C1 segment of cervical spinal cord (tissue), 14 donors: ENCODE measurements around the gene CPXM1.

Source experiments
- DNase-seq, 14 donors: peaks; one replicate each; lab custom pipeline; 2025; lab: John Stamatoyannopoulos, UW

Gene CPXM1

DNA sequence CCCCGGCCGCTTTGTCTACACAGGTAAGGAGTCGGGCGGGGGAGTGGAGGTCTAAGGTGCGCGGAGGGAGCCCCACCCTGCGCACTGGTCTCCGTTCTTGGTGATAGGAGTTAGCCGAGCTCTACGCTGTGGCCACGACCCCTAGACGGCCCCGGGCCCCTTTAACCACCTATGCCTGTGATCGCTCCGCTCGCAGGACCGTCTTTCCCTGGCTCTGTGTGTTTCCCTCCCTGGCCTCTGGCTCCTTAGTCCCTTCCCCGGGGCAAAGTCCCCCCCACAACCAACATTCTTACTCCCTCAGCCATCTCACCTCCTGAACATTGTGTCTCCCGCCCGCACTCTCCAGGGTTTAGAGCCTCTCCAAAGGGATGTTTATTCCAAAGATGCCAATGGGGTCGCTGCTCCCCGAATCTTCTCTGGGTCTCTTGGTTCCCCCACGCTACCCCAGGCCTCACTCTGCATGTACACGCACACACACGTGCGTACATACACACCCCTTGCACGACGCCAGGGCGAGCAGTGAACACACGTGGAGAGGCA lies 50.4 kb downstream of the CPXM1 start:
- no peak for DNase-seq

DNA sequence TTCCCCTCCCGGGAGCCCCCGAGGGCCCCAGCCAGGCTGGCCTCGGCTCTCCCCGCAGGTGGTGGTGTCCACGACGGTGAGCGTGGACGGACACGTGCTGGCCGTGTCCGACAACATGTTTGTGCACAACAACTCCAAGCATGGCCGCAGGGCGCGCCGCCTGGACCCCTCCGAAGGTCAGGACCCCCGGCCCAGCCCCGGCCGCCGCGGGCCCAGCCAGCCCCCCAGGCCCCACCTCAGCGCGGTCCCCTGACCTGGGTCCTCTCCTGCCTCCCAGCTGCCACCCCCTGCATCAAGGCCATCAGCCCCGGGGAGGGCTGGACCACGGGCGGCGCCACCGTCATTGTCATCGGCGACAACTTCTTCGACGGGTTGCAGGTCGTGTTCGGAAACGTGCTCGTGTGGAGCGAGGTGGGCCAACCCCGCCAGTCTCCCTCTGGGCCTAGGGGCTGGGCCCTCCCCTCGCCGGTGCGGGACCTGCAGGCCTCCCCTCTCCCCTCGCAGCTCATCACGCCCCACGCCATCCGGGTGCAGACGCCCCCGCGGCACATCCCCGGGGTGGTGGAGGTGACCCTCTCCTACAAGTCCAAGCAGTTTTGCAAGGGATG lies 51.0 kb downstream of the CPXM1 start:
- no peak for DNase-seq

DNA sequence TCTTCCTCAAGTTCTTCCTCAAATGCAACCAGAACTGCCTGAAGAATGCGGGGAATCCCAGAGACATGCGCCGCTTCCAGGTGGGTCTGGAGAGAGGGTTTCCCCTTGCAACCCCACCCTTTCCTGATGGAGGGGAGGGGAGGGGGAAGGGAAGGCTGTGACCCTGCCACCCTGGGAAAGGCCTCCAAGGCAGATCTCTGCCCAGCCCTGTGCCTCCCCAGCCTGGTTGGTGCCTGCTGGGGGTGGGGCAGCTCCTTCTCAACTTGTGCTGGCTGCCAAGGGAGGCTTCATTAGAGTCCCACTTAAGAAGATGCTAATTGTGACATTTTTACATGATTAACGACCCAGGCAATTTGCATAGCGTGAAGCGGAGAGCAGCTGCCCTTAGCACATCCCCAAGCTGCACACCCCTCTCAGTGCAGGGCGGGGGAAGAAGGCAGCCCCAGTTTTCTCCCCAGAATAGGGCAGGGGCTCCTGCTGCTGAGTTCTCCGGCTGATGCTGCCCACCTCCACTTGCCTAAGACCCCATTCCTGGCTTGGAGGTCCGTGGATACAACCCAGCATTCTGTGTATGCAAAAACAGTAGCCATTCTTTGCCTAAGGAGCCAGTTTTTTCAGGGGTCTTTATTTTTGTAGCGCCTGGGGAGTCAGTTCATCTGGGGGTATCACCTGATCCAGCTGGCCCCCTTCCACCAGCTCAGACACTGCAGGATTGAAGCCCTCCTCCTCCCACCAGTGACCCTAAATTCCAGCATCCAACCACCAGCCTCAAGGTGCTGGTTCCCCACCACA lies 51.7 kb downstream of the CPXM1 start:
- DNase-seq, result no peak

DNA sequence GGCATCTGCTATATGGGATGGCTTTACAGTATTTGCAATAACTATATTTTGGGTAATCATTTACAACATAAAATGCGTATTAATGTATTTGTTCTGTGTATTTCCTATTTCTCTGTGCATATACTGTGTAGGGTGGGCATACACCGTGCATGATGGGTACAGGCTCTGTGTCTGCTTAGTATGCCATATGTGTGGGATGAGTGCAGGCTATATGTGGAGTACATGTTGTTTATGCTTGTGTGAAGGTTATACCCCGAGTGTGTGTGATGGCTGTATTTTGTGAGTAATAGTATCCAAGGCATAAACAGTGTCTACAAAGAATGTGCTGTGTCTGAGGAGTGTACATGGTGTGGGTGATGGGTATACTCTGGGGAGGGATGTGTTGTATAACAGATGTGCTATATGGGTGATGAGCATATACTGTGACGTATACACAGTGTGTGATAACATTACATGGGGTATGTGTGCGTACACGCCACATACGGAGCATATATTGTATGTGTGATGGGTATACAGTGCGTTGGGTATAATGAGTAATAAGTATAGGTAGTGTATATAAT lies 52.7 kb downstream of the CPXM1 start:
- DNase-seq, result no peak

GRCh38 chr20:2746636-2747265 lies 53.7 kb downstream of the CPXM1 start:
- no peak for DNase-seq

DNA sequence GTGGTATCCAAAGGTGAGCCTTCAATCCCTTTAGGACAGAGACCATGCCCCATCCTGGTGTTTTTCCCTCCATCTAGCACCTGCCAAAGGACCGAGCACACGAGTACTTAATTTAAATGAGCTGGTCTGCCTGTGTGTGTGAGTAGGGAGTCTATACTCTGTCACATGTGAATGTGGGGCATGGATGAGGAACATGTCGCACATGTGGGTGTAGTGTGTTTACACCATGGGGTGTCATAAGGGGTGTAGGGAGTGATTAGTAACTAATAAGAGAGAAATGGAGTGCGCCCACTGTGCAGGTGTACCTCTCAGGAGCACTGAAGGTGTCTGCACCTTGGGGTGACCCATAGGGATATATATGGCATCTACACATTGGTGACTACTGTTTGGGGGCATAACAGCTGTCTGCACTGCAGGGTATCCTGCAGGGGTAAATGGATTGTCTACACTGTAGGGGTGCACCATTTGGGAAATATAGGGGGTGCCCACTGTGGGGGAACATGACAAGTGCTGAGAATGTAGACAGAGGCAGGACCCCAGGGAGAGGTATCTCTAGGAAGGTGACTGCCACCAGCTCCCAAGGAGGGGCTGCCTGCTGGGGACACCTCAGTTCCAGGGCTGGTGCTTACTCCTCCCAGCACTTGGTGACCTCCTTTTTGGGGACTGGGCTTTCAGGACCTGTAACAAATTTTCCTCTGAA lies 54.3 kb downstream of the CPXM1 start:
- DNase-seq, result no peak

GRCh38 chr20:2745060-2745910 lies 55.1 kb downstream of the CPXM1 start:
- no peak for DNase-seq
